HG02642 (cell line): ENCODE measurements around the gene MICAL2.

Experiments
- ATAC-seq: cut with Tn5 transposase; IDR thresholded peaks from one replicate; pipeline ENCODE4 v1.9.1; 2021; ENCODE audit warnings: mild to moderate bottlenecking; ENCODE audit not compliant: unreplicated experiment, poor library complexity

The MICAL2 gene

GRCh38 chr11:12259956-12260355 lies 149.6 kb downstream of the MICAL2 start:
- ATAC-seq = no peak

- ATAC-seq = no peak
Observed at GRCh38 chr11:12260731-12261521, 150.5 kb downstream of the MICAL2 start.

DNA sequence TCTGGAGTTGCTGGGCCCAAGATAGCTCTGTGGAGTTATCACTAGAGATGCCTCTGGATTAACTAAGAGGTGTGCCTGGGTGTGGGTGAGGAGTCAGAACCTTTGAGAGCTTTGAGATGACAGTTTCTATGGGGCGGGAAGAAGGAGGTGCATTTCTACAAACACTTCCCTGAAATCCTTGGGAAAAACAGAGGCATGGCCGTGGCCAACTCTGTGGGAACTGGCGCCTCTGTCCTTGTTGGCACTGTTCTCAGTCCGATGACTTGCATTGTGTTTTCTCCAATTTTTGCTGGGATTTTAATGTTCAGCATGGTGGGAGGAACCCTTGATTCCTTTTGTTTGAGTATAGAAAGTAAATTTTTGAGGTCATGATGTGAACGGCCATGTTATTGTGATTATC lies 151.2 kb downstream of the MICAL2 start:
- no peak for ATAC-seq

DNA sequence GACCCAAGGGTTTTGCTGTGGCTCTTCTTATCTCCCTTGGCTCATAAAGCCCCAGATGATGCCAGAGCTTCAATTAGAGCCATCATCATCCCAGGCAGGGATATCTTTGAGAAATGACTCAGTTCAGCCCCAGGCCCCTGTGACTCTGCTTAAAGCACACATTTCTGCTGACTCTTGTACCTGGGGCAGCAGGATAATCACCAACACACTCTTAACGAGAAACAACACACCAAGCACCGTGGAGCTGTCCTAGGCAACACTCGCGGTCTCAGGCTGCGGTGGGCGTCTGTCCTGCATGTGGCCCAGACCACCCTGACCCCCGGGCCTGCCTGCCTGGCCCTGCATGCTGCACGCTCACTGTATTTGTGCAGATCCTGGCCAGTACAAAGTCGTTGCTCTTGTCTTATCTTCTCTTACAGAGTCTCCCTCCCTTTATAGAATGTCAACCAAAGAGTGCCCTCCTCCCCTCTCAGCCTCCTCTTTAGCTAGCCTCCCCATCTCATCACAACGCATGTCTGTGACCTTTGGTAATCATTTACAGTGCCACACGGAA lies 152.8 kb downstream of the MICAL2 start:
- ATAC-seq = no peak

GRCh38 chr11:12264361-12264760 lies 154.0 kb downstream of the MICAL2 start:
- ATAC-seq = no peak

- ATAC-seq = no peak
Observed at GRCh38 chr11:12266132-12266531, 155.7 kb downstream of the MICAL2 start.

DNA sequence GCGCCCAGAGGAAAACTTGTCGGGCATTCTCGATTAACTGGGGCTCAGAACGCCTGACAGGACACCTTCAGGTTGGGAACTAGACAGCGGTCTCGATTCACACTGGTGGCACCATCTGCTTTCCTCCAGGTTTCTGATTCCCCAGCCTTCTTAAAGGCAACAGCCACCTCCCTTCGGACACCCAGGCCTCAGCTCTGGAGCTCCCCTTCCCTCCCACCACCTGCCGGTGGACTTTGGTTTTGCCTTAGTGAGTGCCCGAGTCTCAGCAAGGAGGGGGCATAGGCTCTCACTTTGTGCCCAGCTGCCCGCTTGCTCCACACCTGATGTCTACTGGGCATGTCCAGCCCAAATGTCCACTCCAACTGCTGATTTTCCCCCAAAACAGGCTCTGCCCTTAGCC lies 156.6 kb downstream of the MICAL2 start:
- no peak for ATAC-seq

GRCh38 chr11:12267921-12268320 lies 157.5 kb downstream of the MICAL2 start:
- no peak for ATAC-seq

- ATAC-seq = no peak
Observed at GRCh38 chr11:12269104-12269441, 158.7 kb downstream of the MICAL2 start.

DNA sequence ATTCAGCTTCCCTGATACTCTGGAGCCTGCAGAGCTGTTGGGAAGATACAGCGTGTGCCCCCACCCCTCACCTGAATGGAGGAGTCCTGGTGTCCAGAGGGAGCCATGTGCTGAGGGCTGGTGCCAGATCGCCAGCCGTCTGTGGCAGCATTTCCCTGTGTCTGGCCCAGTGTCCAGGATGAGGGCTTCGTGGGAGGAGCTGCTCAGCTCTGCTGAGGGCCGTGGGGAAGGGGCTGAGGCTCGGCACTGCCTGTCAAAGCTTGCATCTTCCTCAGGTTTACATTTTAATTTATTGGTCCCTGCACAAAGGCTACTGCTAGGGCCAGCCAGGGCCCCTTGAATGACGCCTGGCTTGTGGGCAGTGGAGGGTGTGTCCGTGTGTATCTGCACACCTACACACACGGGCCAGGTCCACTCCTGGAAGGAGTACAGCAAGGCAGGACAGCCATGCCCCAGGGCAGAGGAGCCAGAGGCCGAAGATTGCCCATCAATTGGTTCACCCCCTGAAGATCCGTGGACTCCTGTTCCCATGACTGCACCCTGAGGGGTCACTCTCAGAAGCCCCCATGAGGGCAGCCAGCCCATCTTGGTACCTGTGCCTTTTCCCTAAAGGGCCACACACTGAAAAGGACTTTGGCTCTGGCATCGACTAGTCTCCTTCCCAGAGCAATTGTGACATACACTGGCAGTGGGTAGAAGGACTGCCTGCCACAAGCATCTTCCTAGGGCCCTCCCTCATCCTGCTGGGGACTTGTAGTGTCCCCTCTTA lies 159.2 kb downstream of the MICAL2 start:
- ATAC-seq = no peak

- no peak for ATAC-seq
Observed at GRCh38 chr11:12270215-12270797, 159.9 kb downstream of the MICAL2 start.

DNA sequence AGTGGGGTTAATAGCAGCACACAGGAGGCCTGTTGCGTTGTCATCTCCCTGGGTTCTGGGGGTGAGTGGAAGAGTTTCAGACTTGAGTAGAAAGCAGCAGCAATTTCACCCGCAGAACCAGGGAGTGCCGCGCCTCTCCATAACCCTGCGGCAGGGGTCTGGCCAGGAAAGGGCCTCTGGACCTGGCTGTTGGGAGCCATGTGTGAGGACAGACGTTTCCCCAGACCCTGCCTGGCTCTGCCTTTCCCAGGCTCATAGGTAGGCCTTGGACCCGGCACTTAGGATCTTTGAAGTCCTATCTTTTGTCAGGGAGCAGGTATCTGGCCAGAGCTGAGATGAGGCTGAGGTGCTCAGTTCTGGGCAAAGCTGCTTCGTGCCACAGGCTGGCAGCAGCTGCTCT lies 160.4 kb downstream of the MICAL2 start:
- ATAC-seq = no peak

GRCh38 chr11:12271241-12271640 lies 160.9 kb downstream of the MICAL2 start:
- no peak for ATAC-seq

DNA sequence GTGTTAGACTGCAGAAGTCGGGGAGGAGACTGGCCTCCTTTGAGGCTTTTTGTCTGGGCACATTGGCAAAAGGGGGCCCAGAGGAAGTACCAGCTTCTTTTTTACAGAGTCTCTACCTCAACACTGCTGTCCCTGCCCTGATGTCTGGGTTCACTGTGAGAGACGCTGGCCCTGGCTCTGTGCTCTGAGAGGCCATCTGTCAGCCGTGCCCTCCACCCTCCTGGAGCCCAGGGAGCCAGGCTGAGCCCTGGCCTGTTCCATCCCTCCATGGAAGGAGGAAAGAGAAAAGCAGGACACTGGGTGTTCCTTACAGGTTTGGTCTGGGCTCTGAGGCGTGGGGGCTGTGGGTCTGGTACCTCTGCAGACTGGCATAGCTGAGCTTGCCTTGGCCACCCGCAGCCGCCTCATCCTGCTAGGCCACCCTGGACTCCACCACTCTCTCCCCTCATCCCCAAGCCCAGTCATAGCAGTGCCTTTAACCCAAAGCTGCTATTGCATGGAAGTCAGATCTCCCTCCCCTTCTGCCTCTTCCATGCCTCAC lies 161.5 kb downstream of the MICAL2 start:
- no peak for ATAC-seq

- no peak for ATAC-seq
Observed at GRCh38 chr11:12272821-12273617, 162.6 kb downstream of the MICAL2 start.

- no peak for ATAC-seq
Observed at GRCh38 chr11:12273618-12273995, 163.2 kb downstream of the MICAL2 start.

DNA sequence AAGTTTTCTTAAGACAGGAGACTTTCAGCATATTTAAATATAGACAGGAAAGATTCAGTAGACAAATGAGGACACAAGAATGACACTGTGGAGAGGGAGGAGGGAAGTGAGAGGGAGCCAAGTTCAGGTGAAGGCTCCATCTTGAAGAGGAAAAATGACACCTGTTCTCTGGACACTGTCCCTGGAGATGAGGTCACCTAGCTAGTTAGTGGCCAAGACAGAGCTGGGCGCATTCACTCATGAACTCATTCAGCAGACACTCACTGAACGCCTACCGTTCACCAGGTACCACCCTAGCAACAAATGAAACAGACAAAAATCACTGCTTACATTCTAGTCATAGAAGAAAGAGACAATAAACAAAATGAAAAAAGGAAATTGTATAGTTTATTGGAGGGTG lies 163.7 kb downstream of the MICAL2 start:
- no peak for ATAC-seq

DNA sequence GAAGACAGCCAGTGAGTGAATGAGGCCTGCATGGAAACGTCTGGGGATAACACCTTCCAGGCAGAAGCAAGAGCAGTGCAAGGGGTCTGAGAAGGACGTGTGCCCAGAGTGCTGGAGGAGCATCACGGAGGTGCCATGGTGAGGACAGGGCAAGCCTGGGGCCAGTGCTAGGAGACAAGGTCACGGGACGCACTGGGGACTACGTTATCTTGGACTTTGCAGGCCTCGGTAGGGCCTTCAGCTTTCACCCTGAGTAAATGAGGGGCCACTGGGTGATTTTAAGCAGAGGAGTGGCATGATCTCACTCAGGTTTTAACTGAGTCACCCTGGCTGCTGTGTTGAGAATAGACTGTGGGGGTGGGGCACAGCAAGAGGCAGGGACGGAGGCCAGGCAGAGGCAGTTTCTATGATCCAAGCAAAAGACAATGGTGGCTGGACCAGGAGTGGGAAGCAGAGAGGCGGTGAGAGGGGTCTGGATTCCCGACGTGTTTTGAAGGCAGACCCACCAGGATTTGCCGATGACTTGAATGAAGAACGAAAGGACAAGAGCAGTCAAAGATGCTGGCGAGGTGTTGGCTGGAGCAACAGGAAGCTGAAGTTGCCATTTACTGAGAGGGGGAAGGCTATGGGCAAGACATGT lies 164.3 kb downstream of the MICAL2 start:
- ATAC-seq = no peak

DNA sequence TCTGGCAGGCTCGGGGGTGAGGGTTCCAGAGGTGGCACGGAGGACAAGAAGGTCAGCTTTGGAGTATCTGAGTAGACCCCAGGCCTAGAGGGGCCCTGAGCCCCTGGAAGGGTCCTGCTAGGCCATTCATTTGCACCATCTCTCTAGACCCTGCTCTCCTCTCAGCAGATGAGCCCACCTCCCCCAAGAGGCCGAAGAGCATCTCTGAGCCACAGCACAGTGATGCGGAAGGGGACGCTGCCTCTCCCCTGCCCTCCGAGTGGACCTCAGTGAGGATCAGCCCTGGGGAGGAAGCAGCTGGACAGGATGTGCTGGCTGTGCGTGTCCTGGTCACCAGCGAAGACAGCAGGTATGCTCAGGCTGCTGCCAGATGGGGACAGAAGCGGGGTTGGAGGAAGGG lies 165.4 kb downstream of the MICAL2 start:
- ATAC-seq = no peak

DNA sequence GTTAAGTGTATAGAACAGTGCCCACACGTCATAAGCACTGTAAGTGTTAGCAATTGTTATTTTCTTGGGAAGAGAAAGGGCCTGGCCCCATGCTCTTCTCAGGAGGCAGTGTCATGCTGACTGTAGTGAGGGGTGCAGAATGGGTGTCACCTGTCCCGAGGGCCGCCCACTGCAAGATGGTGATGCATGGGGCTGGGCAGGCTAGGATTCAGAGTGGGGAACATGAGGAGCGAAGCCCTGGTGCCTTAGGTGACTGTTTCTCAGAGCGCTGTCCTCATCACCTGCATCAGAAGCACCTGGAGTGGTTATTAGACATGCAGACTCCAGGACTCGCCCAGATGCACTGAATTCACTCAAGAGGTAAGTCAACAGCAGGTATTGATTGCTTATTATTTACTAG lies 166.0 kb downstream of the MICAL2 start:
- no peak for ATAC-seq
